ENCODE results near the gene HMGCL. TPM values are rescaled to one million over a fixed set of nuclear protein-coding genes. Genes with fewer than 3 reads are reported as not detected.

The HMGCL gene
- total and polyA plus RNA-seq, 2 of the 13 experiments (the other 11 are each of a cell fraction or from before 2014, with no cell fraction given), result 21.3 to 41.4 TPM

DNA sequence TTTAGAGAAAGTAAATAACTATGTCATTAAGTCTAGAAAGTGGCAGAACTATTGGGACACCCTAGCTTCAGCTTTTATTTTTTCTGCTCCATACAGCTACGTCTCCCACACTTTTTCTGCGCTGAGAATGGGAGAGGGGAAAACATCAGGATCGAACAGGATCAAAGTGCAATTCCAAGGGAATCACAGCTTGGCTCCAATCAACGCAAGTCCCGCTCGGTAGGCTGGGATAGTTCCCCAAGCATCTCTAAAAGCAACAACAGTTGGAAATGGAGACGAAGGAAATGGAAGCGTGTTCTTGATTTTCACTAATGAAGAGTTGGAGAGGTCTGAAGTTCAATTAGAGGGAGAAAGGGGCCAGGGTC is 536 bp downstream of the HMGCL start (continued):
- TF ChIP-seq SP1 (IDR thresholded peaks at IDR 0.05), result no peak
- no peak for TF ChIP-seq SP1 (CRISPR knock-in tag; IDR thresholded peaks at IDR 0.05)
- TF ChIP-seq HMG20A (CRISPR knock-in tag; IDR thresholded peaks at IDR 0.05; ENCODE audit: borderline replicate concordance), result no peak
- TF ChIP-seq AKAP8 (CRISPR knock-in tag; IDR thresholded peaks at IDR 0.05), result no peak
- TF ChIP-seq GATAD2A (CRISPR knock-in tag; IDR thresholded peaks at IDR 0.05), result no peak
- TF ChIP-seq, protein P1, sequence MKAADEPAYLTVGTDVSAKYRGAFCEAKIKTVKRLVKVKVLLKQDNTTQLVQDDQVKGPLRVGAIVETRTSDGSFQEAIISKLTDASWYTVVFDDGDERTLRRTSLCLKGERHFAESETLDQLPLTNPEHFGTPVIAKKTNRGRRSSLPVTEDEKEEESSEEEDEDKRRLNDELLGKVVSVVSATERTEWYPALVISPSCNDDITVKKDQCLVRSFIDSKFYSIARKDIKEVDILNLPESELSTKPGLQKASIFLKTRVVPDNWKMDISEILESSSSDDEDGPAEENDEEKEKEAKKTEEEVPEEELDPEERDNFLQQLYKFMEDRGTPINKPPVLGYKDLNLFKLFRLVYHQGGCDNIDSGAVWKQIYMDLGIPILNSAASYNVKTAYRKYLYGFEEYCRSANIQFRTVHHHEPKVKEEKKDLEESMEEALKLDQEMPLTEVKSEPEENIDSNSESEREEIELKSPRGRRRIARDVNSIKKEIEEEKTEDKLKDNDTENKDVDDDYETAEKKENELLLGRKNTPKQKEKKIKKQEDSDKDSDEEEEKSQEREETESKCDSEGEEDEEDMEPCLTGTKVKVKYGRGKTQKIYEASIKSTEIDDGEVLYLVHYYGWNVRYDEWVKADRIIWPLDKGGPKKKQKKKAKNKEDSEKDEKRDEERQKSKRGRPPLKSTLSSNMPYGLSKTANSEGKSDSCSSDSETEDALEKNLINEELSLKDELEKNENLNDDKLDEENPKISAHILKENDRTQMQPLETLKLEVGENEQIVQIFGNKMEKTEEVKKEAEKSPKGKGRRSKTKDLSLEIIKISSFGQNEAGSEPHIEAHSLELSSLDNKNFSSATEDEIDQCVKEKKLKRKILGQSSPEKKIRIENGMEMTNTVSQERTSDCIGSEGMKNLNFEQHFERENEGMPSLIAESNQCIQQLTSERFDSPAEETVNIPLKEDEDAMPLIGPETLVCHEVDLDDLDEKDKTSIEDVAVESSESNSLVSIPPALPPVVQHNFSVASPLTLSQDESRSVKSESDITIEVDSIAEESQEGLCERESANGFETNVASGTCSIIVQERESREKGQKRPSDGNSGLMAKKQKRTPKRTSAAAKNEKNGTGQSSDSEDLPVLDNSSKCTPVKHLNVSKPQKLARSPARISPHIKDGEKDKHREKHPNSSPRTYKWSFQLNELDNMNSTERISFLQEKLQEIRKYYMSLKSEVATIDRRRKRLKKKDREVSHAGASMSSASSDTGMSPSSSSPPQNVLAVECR (CRISPR knock-in tag; IDR thresholded peaks at IDR 0.05; ENCODE audit: borderline replicate concordance), result no peak
- no peak for TF ChIP-seq ZNF138 (CRISPR knock-in tag; IDR thresholded peaks at IDR 0.05; ENCODE audit: low read depth)
- TF ChIP-seq NFIC (IDR thresholded peaks at IDR 0.05; ENCODE audit: low read length), result peak; percentile 33; the same call in 1 of the 2 replicates
- TF ChIP-seq, protein P2, sequence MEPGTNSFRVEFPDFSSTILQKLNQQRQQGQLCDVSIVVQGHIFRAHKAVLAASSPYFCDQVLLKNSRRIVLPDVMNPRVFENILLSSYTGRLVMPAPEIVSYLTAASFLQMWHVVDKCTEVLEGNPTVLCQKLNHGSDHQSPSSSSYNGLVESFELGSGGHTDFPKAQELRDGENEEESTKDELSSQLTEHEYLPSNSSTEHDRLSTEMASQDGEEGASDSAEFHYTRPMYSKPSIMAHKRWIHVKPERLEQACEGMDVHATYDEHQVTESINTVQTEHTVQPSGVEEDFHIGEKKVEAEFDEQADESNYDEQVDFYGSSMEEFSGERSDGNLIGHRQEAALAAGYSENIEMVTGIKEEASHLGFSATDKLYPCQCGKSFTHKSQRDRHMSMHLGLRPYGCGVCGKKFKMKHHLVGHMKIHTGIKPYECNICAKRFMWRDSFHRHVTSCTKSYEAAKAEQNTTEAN (CRISPR knock-in tag; conservative IDR thresholded peaks at IDR 0.05), result no peak
- TF ChIP-seq, protein P3, sequence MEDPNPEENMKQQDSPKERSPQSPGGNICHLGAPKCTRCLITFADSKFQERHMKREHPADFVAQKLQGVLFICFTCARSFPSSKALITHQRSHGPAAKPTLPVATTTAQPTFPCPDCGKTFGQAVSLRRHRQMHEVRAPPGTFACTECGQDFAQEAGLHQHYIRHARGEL (CRISPR knock-in tag; IDR thresholded peaks at IDR 0.05), result no peak
- TF ChIP-seq, protein P4, sequence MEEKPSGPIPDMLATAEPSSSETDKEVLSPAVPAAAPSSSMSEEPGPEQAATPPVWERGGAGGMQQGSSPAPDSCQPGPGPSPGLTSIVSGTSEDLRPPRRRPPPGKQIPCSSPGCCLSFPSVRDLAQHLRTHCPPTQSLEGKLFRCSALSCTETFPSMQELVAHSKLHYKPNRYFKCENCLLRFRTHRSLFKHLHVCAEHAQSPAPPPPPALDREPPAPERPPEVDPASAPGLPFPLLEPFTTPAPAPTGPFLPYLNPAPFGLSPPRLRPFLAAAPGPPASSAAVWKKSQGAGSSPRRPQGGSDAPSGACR (CRISPR knock-in tag; IDR thresholded peaks at IDR 0.05), result no peak
- no peak for TF ChIP-seq ZNF547 (CRISPR knock-in tag; IDR thresholded peaks at IDR 0.05)
- TF ChIP-seq ZFAT (CRISPR knock-in tag; conservative IDR thresholded peaks at IDR 0.05), result no peak
- TF ChIP-seq, protein P5, sequence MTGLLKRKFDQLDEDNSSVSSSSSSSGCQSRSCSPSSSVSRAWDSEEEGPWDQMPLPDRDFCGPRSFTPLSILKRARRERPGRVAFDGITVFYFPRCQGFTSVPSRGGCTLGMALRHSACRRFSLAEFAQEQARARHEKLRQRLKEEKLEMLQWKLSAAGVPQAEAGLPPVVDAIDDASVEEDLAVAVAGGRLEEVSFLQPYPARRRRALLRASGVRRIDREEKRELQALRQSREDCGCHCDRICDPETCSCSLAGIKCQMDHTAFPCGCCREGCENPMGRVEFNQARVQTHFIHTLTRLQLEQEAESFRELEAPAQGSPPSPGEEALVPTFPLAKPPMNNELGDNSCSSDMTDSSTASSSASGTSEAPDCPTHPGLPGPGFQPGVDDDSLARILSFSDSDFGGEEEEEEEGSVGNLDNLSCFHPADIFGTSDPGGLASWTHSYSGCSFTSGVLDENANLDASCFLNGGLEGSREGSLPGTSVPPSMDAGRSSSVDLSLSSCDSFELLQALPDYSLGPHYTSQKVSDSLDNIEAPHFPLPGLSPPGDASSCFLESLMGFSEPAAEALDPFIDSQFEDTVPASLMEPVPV (CRISPR knock-in tag; IDR thresholded peaks at IDR 0.05), result no peak
- no peak for TF ChIP-seq FOXJ3 (CRISPR knock-in tag; IDR thresholded peaks at IDR 0.05; ENCODE audit: borderline replicate concordance)
- TF ChIP-seq, protein P6, sequence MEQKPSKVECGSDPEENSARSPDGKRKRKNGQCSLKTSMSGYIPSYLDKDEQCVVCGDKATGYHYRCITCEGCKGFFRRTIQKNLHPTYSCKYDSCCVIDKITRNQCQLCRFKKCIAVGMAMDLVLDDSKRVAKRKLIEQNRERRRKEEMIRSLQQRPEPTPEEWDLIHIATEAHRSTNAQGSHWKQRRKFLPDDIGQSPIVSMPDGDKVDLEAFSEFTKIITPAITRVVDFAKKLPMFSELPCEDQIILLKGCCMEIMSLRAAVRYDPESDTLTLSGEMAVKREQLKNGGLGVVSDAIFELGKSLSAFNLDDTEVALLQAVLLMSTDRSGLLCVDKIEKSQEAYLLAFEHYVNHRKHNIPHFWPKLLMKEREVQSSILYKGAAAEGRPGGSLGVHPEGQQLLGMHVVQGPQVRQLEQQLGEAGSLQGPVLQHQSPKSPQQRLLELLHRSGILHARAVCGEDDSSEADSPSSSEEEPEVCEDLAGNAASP (CRISPR knock-in tag; IDR thresholded peaks at IDR 0.05; ENCODE audit: borderline replicate concordance), result no peak
- TF ChIP-seq FOXK1 (CRISPR knock-in tag; IDR thresholded peaks at IDR 0.05; ENCODE audit: borderline replicate concordance, low read depth), result no peak
- no peak for TF ChIP-seq CENPX (CRISPR knock-in tag; IDR thresholded peaks at IDR 0.05)
- TF ChIP-seq ZNF790 (CRISPR knock-in tag; IDR thresholded peaks at IDR 0.05; ENCODE audit: borderline replicate concordance), result no peak
- TF ChIP-seq FOXM1 (CRISPR knock-in tag; IDR thresholded peaks at IDR 0.05), result no peak
- 0 out of 2 replicates have a peak, but pooled peaks have one; percentile 0 for TF ChIP-seq ARID2 (CRISPR knock-in tag; IDR thresholded peaks at IDR 0.05; ENCODE audit: borderline replicate concordance)
- no peak for TF ChIP-seq RARG (CRISPR knock-in tag; IDR thresholded peaks at IDR 0.05; ENCODE audit: low read depth)
- TF ChIP-seq KMT2A (CRISPR knock-in tag; IDR thresholded peaks at IDR 0.05), result no peak
